NOMO-1 treated with dmso at 0.1 percent for 144 hours (cell line): ENCODE measurements around the gene TOPAZ1.

ENCODE experiments used
- DNase-seq: peaks from one replicate; lab custom pipeline; 2025; ENCODE audit not compliant: unreplicated experiment; lab: John Stamatoyannopoulos, UW

TOPAZ1 gene

GRCh38 chr3:44241706-44242105 lies at the start of gene TOPAZ1:
TSS of gene TOPAZ1 (plus strand) at chr3:44241886. CDS start at chr3:44242054, 168 bp downstream.
- DNase-seq, result no peak

GRCh38 chr3:44198284-44199269 lies 43.1 kb upstream of the TOPAZ1 start:
- peak; percentile 22 for DNase-seq

- DNase-seq, result no peak
Measured at GRCh38 chr3:44206261-44206660, 35.4 kb upstream of the TOPAZ1 start.

GRCh38 chr3:44206862-44207652 lies 34.6 kb upstream of the TOPAZ1 start:
- no peak for DNase-seq

- peak; percentile 3 for DNase-seq
Measured at GRCh38 chr3:44208086-44208485, 33.6 kb upstream of the TOPAZ1 start.

GRCh38 chr3:44208568-44208967 lies 33.1 kb upstream of the TOPAZ1 start:
- DNase-seq, result no peak

- no peak for DNase-seq
Measured at GRCh38 chr3:44210967-44211366, 30.7 kb upstream of the TOPAZ1 start.

- DNase-seq, result no peak
Measured at GRCh38 chr3:44222337-44222736, 19.3 kb upstream of the TOPAZ1 start.

GRCh38 chr3:44223299-44223698 lies 18.4 kb upstream of the TOPAZ1 start:
- no peak for DNase-seq

- no peak for DNase-seq
Measured at GRCh38 chr3:44224131-44224530, 17.6 kb upstream of the TOPAZ1 start.

- no peak for DNase-seq
Measured at GRCh38 chr3:44226573-44226972, 15.1 kb upstream of the TOPAZ1 start.

- DNase-seq, result no peak
Measured at GRCh38 chr3:44227632-44228031, 14.1 kb upstream of the TOPAZ1 start.

- no peak for DNase-seq
Measured at GRCh38 chr3:44228900-44229299, 12.8 kb upstream of the TOPAZ1 start.

GRCh38 chr3:44232407-44232806 lies 9.3 kb upstream of the TOPAZ1 start:
- no peak for DNase-seq

GRCh38 chr3:44234648-44235268 lies 6.9 kb upstream of the TOPAZ1 start:
- DNase-seq, result no peak

- peak; percentile 93 for DNase-seq
Measured at GRCh38 chr3:44235604-44236484, 5.8 kb upstream of the TOPAZ1 start.

- DNase-seq, result no peak
Measured at GRCh38 chr3:44236485-44236908, 5.2 kb upstream of the TOPAZ1 start.

- DNase-seq, result no peak
Measured at GRCh38 chr3:44237161-44237560, 4.5 kb upstream of the TOPAZ1 start.

GRCh38 chr3:44237665-44238064 lies 4.0 kb upstream of the TOPAZ1 start:
- no peak for DNase-seq

GRCh38 chr3:44238889-44239288 lies 2.8 kb upstream of the TOPAZ1 start:
- DNase-seq, result no peak
